C1 segment of cervical spinal cord (tissue), 14 donors: ENCODE data around the gene CUX1.

Experiments
- DNase-seq, 14 donors: peaks; one replicate each; lab custom pipeline; 2025; lab: John Stamatoyannopoulos, UW

Gene CUX1

GRCh38 chr7:102234131-102234530 lies 416.7 kb downstream of the CUX1 start:
- no peak for DNase-seq

DNA sequence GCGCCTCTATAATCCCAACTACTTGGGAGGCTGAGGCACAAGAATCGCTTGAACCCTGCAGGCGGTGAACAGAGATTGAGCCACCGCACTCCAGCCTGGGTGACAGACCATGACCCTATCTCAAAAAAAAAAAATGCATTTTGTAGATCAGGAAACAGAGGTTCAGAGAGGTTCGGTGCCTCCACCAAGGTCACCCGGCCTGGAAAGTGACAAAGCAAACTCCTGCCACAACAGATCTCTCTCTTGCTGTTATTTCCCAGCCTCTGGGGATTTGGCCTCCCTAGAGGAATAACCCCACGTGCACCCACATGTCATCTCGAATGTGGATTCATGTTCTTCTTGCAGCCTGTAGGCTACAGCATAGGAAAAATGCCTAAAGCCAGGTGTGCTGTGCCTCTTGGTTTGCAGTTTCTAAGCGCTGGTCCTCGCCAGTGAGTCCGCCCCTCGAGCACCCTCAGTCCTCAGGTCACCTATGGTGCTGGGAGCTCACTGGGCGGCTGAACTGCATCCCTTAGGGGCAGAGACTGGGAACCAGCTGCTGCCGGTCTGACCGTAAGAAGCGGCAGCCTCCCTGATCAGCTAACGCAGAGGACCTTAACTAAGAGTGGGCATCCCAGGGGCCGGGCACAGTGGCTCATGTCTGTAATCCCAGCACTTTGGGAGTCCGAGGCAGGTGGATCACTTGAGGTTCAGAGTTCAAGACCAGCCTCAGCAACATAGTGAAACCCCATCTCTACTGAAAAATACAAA lies 417.6 kb downstream of the CUX1 start:
- DNase-seq = no peak

DNA sequence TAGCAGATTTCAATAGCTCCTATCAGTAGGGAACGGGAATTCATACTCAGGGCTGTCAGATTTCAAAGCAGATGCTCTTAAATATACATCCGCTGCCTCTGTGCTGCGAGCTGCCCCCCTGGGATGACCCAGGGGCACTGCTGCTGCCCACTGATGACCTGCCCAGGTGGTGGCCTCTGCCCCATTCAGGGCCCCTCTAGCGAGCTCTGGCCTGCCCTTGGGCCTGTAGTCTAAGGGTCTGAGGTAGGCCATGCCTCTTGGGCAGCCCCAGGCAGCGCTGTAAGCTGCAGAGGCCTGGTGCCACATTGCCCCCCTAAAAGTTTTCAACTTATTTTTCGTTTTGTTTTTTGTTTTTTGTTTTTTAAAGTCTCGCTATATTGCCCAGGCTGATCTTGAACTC lies 418.7 kb downstream of the CUX1 start:
- no peak for DNase-seq

DNA sequence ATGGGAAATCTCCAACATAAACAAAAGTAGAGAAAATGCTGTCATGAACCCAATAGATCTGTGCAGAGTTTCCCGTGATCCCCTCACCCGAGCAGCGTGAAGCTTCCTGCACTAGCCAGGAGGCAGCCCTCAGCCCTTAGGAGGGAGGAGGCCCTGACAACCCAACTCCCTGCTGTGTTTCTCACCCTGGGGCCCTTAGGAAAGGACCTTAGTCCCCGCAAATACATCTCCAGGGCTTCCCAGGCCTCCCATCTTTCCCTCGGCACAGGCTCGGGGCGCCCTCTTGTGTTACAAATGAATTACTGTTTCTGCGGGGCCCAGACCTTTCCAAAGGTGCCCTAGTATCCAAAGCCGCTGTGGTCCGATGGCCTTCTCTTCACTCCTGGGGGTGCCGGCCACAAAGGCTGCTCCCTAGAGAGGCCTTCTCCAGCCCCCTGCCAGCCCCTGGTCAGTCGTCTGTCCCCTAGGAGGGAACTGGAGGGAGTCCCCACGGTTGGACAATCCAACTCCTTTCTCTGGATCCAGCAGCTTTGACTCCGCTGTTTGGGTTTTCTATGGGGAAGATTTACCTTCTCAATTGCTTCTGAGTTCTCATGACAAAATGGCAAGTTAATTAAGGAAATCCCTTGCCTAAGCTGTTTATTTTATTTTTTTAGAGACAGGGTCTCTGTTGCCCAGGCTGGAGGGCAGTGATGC lies 419.3 kb downstream of the CUX1 start:
- DNase-seq = peak in 11 of 14 donors; percentile 3 to 61 (median 44)

DNA sequence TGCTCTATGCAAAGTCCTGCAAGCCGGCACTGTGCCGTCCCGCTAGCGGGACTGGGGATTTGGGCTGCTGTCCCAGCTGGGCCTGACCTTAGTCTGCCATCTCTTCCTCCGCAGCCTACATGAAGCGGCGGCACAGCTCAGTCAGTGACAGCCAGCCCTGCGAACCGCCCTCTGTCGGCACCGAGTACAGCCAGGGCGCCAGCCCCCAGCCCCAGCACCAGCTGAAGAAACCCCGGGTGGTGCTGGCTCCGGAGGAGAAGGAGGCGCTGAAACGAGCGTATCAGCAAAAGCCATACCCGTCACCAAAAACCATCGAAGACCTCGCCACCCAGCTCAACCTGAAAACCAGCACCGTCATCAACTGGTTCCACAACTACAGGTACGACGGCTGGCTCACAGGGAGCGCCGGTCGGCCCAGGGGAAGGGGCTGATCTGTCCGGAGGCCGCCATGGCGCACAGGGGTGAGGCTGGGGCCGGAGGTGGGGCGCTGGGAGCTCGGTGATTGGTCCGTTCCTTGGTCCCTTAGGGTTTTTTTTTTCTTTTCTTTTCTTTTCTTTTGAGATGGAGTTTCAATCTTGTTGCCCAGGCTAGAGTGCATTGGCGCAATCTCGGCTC lies 421.9 kb downstream of the CUX1 start:
- no peak for DNase-seq

GRCh38 chr7:102241431-102241830 lies 424.0 kb downstream of the CUX1 start:
- DNase-seq = no peak

DNA sequence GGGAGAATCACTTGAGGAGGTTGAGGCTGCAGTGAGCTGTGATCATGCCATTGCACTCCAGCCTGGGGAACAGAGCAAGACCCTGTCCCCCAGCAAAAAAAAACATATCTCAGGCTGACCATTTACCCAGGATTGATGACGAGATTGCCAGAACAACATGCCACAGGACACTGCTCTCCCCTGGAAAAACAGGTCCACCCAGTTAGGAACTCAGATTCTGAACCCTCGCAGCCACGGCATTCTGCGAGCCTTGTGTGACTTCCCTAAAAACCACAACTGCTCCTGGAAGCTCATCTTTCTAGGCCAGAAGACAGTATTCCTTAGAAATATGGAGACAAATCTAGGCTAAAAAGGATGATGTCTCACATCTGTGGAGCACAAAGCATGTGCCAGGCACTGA lies 427.2 kb downstream of the CUX1 start:
- DNase-seq = no peak

DNA sequence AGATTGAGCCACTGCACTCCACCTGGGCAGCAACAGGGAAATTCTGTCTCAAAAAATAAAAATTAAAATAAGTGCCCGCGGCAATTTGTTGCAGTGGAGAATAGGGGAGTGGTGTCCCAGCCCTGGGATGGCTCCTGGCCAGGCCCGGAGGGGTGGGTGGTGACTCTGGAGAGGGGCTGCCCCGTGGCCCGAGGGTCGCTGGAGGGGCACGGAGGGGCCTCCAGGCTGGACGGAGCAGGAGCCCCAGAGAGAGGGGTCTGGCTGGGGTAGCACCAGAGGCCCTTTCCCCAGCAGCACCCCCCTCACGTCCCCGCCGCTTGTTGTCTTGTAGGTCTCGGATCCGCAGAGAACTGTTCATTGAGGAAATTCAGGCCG lies 430.6 kb downstream of the CUX1 start:
- no peak for DNase-seq

DNA sequence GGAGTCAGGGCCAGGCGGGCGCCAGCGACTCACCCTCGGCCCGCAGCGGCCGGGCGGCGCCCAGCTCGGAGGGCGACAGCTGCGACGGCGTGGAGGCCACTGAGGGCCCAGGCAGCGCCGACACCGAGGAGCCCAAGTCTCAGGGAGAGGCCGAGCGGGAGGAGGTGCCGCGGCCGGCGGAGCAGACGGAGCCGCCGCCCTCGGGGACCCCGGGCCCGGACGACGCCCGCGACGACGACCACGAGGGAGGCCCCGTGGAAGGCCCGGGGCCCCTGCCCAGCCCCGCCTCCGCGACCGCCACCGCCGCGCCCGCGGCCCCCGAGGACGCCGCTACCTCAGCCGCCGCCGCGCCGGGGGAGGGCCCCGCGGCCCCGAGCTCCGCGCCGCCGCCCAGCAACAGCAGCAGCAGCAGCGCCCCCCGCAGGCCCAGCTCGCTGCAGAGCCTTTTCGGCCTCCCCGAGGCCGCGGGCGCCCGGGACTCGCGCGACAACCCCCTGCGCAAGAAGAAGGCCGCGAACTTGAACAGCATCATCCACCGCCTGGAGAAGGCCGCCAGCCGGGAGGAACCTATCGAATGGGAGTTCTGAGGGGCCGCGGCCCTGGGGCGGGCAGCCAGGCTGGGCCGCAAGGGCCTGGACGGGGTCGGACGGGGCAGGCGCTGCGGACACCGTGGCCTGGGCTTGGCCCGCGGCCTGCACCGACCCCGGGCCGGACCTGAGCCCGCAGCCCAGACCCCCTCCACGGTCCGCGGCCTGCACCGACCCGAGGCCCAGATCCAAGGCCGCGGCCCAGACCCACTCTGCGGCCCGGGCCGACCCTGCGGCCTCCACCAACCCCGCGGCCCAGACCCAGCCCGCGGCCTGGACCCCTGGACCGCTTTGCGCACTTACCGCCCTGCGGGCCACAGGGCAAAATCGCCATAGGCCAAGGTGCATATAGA lies 431.3 kb downstream of the CUX1 start:
- no peak for DNase-seq

GRCh38 chr7:102251531-102252365 lies 434.3 kb downstream of the CUX1 start:
- DNase-seq = no peak

DNA sequence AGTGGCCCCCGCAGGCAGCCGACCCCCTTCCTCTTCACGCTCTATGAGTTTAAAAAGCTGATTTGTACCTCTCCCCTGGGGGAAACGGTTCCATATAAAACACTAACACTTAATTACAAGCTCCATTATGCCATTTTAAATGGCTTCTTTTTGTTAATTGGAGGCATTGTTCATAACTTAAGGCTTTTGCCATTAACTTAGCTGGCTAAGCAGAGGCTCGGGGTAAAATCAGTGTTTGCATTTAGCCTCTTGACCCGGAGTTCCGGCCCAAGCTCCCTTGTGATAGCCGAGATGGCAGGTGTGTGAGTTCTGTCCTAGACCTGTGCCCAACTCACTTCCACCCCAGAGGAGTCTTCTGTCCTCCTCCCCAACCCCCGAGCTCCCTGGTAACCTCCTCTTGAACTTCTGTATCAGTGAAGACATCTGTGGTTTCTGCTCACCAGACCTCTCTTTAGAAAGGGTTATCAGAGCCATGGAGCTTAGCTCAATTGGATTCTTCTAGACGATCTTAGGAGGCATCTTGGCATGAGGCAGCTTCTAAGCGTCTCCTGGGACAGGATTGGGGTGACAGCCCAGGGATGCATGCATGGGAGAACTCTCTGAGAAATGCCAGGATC lies 435.0 kb downstream of the CUX1 start:
- DNase-seq = no peak

- peak in 1 of 14 donors; percentile 12 for DNase-seq
Measured at GRCh38 chr7:102253066-102253972, 435.9 kb downstream of the CUX1 start.

GRCh38 chr7:102253973-102254370 lies 436.5 kb downstream of the CUX1 start:
- no peak for DNase-seq

GRCh38 chr7:102254521-102254920 lies 437.1 kb downstream of the CUX1 start:
- DNase-seq = no peak

- no peak for DNase-seq
Measured at GRCh38 chr7:102255501-102255900, 438.1 kb downstream of the CUX1 start.

GRCh38 chr7:102255916-102256315 lies 438.5 kb downstream of the CUX1 start:
- DNase-seq = no peak

DNA sequence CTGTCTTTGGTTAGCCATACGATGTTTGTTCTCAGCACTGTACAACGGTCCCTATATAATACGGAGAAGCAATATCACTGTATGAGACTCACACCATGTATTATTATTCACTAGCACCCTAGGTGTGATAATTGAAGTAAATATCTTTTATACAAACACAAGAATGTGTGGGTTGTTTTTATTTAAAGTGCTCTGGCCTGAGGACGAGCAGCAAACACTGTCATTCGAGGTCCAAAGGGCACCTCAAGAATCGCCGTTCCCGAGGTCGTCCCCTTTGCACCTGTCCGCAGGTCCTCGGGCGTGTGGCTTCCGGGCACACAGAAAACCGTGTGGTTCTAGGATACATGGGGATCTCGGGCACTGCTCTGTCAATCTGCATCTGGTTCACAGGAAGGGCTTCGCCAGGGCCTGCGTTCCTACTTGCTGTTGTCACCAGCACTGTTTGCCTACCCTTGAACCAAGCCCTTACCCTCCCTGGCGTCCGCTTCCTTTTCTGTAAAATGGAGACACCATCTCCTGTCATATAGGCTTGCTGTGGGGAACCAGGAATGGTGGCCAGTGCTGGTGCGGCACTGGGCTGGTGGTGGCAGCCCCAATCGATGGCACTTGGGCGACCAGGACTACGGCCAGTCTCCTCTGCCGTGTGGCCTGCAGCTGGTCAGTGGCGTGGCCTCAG lies 440.8 kb downstream of the CUX1 start:
- no peak for DNase-seq

- no peak for DNase-seq
Measured at GRCh38 chr7:102258749-102259107, 441.3 kb downstream of the CUX1 start.

GRCh38 chr7:102260856-102261255 lies 443.4 kb downstream of the CUX1 start:
- peak in 10 of 14 donors; percentile 12 to 83 (median 40) for DNase-seq
